Liver (tissue), 3 donors: ENCODE measurements around the gene HAND1.

ENCODE experiments used
- FOXA2 ChIP-seq: IDR thresholded peaks from 2 replicates; pipeline ENCODE4 v1.6.1; 2016; ENCODE audit warnings: antibody characterized with exemption
- GABPA ChIP-seq, 2 donors: IDR thresholded peaks in 1 of 2; conservative IDR thresholded peaks in 1 of 2; 2 replicates each; pipeline ENCODE4 v1.6.1; 2016; ENCODE audit warnings: antibody characterized with exemption in 2 of 2, mild to moderate bottlenecking in 1 of 2, moderate library complexity in 1 of 2
- JUND ChIP-seq, 2 donors: IDR thresholded peaks; 2 replicates each; pipeline ENCODE4 v1.6.1; 2016; ENCODE audit warnings: antibody characterized with exemption in 2 of 2
- NR2F2 ChIP-seq: IDR thresholded peaks from 2 replicates; pipeline ENCODE4 v1.6.1; 2016; ENCODE audit warnings: antibody characterized with exemption
- RAD21 ChIP-seq, 2 donors: IDR thresholded peaks; 2 replicates each; pipeline ENCODE4 v1.6.1; 2016; ENCODE audit warnings: antibody characterized with exemption in 2 of 2, mild to moderate bottlenecking in 2 of 2
- RXRA ChIP-seq, 2 donors: IDR thresholded peaks; 2 replicates each; pipeline ENCODE4 v1.6.1; 2017 to 2018; ENCODE audit warnings: antibody characterized with exemption in 2 of 2, mild to moderate bottlenecking in 1 of 2
- SP1 ChIP-seq: IDR thresholded peaks from 2 replicates; pipeline ENCODE4 v1.6.1; 2018; ENCODE audit warnings: antibody characterized with exemption, mild to moderate bottlenecking
- TAF1 ChIP-seq: conservative IDR thresholded peaks from 2 replicates; pipeline ENCODE4 v1.6.1; 2016; ENCODE audit warnings: antibody characterized with exemption, mild to moderate bottlenecking
- YY1 ChIP-seq: IDR thresholded peaks from 2 replicates; pipeline ENCODE4 v1.6.1; 2016; ENCODE audit warnings: antibody characterized with exemption, mild to moderate bottlenecking
- TF ChIP-seq, protein P1 (sequence below): fragments of 150-350 bp; IDR thresholded peaks from 2 replicates; pipeline ENCODE4 v1.5.1; 2017; ENCODE audit warnings: improper control_type of control experiment, low read depth, low read length; ENCODE audit not compliant: missing input control
- TF ChIP-seq, protein P2 (sequence below): IDR thresholded peaks from 2 replicates; pipeline ENCODE4 v1.6.1; 2016; ENCODE audit warnings: antibody characterized with exemption, mild to moderate bottlenecking
- TF ChIP-seq, protein P3 (sequence below): IDR thresholded peaks from 2 replicates; pipeline ENCODE4 v1.6.1; 2016; ENCODE audit warnings: antibody characterized with exemption
- TF ChIP-seq, protein P4 (sequence below): IDR thresholded peaks from 2 replicates; pipeline ENCODE4 v1.6.1; 2016; ENCODE audit warnings: antibody characterized with exemption
- donor health status: healthy.
- donor health status: healthy.

DNA sequence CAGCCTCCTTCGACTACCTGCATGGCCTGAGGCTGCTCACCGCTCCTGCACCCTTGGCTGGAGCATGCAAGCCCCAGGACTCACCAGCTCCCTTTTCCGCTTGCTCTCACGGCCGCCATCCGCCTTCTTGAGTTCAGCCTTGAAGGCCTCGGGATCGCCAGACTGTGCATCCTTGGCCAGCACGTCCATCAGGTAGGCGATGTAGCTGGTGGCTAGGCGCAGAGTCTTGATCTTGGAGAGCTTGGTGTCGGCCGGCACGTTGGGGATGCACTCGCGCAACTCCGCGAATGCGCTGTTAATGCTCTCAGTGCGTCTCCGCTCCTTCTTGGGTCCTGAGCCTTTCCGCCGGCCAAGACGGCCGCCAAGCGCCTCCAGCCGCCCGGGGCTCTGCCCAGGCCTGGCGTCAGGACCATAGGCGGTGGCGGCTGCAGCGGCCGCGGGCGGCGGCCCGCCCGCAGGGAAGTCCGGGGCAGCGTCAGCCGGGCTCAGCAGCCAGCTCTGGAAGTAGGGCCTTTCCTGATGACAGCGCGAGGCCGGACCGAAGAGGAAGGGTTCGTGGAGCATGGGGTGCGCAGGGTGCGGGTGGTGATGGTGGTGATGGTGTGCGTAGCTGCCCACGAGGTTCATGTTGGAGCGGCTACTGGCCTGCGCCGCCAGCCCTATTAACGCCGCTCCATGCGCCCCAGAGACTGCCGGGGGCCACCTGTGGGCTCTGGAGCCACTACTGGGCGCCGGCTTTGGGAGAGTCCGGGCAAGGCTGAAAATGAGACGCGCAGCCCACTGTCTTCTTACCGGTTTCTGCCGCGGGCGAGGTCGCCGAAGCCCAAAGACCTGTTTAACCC lies 424 bp downstream of the HAND1 start:
- TF ChIP-seq JUND (IDR thresholded peaks at IDR 0.05) (no peak), SP1 (no peak), NR2F2 (no peak), RAD21 (IDR thresholded peaks at IDR 0.05) (no peak), YY1 (no peak), TAF1 (no peak), FOXA2 (no peak), GABPA (IDR thresholded peaks at IDR 0.05 in 1 of 2, conservative IDR thresholded peaks at IDR 0.05 in 1 of 2) (no peak), RXRA (IDR thresholded peaks at IDR 0.05) (no peak)
- TF ChIP-seq, protein P1, sequence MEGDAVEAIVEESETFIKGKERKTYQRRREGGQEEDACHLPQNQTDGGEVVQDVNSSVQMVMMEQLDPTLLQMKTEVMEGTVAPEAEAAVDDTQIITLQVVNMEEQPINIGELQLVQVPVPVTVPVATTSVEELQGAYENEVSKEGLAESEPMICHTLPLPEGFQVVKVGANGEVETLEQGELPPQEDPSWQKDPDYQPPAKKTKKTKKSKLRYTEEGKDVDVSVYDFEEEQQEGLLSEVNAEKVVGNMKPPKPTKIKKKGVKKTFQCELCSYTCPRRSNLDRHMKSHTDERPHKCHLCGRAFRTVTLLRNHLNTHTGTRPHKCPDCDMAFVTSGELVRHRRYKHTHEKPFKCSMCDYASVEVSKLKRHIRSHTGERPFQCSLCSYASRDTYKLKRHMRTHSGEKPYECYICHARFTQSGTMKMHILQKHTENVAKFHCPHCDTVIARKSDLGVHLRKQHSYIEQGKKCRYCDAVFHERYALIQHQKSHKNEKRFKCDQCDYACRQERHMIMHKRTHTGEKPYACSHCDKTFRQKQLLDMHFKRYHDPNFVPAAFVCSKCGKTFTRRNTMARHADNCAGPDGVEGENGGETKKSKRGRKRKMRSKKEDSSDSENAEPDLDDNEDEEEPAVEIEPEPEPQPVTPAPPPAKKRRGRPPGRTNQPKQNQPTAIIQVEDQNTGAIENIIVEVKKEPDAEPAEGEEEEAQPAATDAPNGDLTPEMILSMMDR, result no peak
- TF ChIP-seq, protein P2, sequence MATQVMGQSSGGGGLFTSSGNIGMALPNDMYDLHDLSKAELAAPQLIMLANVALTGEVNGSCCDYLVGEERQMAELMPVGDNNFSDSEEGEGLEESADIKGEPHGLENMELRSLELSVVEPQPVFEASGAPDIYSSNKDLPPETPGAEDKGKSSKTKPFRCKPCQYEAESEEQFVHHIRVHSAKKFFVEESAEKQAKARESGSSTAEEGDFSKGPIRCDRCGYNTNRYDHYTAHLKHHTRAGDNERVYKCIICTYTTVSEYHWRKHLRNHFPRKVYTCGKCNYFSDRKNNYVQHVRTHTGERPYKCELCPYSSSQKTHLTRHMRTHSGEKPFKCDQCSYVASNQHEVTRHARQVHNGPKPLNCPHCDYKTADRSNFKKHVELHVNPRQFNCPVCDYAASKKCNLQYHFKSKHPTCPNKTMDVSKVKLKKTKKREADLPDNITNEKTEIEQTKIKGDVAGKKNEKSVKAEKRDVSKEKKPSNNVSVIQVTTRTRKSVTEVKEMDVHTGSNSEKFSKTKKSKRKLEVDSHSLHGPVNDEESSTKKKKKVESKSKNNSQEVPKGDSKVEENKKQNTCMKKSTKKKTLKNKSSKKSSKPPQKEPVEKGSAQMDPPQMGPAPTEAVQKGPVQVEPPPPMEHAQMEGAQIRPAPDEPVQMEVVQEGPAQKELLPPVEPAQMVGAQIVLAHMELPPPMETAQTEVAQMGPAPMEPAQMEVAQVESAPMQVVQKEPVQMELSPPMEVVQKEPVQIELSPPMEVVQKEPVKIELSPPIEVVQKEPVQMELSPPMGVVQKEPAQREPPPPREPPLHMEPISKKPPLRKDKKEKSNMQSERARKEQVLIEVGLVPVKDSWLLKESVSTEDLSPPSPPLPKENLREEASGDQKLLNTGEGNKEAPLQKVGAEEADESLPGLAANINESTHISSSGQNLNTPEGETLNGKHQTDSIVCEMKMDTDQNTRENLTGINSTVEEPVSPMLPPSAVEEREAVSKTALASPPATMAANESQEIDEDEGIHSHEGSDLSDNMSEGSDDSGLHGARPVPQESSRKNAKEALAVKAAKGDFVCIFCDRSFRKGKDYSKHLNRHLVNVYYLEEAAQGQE, result no peak
- TF ChIP-seq, protein P3, sequence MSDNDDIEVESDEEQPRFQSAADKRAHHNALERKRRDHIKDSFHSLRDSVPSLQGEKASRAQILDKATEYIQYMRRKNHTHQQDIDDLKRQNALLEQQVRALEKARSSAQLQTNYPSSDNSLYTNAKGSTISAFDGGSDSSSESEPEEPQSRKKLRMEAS, result no peak
- TF ChIP-seq, protein P4, sequence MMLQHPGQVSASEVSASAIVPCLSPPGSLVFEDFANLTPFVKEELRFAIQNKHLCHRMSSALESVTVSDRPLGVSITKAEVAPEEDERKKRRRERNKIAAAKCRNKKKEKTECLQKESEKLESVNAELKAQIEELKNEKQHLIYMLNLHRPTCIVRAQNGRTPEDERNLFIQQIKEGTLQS, result no peak
